ENCODE measurements around the gene NOL7. TPM values are rescaled to one million over a fixed set of nuclear protein-coding genes. Genes with fewer than 3 reads are reported as not detected.

Gene NOL7
- total RNA-seq, 4 donors from 2014 or later = 62.9 to 133 (median 101) TPM

DNA sequence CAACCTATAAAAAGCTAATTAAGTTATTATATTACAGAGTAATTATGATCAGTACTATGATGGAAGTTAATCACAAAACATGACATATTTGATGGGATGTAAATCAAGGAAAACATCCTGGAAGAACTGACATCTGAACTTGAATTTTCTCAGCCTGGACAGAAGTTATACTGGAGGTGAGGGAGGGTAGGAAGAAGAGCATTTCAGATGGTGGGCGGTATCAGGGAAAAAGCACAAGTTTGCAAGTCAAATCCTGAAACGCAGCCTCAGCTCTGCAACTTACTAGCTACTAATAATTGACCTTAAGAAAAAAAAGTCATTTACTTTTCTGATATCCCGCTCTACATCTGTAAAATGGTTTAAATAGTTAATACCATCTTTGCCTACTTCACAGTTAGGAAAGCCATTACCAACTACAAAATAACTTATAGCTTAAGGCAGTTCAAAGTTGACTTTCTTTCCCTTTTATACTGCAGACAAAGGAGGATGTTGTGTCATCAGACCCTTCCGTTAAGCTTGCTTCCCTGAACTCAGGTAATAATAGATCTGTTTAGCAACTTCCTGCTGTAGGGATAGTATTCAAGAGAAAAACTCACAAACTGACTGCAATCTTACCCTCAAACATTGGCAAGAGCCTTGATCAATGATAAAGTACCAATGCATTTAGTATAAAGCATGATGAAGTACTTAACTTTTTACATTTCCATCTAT lies 21.0 kb downstream of the NOL7 start:
- intact Hi-C loops (cut with DNase I) = no loop called here
- Histone ChIP-seq H3K4me1 (no peaks in the 10 kb centered on the region), H3K9me3 (no peaks in the 10 kb centered on the region), H3K4me3 (replicated peaks in 1 of 3) (no peak overlapping the region), H3K27ac (no peak overlapping the region), H3K27me3 (no peaks in the 10 kb centered on the region), H3K36me3 (peaks cover 8 to 12% of the 10 kb centered on the region in 2 donors)
- DNase-seq = no peak
- 79 to 82% methylated on average over 4 of the region's 4 CpGs for WGBS, 2 donors
- TF ChIP-seq POLR2A (IDR thresholded peaks at IDR 0.05) = no peak

DNA sequence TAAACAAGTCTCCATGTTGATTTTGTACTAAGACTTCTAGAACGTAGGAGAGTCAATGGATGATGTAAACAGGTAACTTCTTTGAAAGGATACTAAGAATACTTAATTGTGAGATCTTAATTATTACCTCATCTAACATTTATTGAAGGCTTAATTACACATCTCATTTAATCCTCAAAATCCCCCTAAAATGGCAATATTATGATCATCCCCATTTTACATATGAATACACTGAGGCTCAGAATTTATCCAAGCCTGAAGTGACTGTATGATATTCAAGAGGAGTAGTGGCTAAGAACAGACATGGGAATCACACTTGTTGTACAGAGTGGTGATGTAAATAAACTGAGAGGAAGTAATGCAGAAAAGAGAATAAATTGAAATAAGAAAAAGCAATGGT lies 22.9 kb downstream of the NOL7 start:
- Histone ChIP-seq H3K4me3 (replicated peaks in 1 of 3) (no peak overlapping the region), H3K4me1 (no peaks in the 10 kb centered on the region), H3K27ac (no peak overlapping the region), H3K9me3 (no peaks in the 10 kb centered on the region), H3K36me3 (peaks cover 8 to 12% of the 10 kb centered on the region in 2 donors), H3K27me3 (no peaks in the 10 kb centered on the region)
- intact Hi-C loops (cut with DNase I) = no loop called here
- WGBS, 2 donors = 92 to 100% methylated on average over 1 of the region's 1 CpG
- DNase-seq = no peak
- no peak for TF ChIP-seq POLR2A (IDR thresholded peaks at IDR 0.05)
- TF ChIP-seq, protein P1, sequence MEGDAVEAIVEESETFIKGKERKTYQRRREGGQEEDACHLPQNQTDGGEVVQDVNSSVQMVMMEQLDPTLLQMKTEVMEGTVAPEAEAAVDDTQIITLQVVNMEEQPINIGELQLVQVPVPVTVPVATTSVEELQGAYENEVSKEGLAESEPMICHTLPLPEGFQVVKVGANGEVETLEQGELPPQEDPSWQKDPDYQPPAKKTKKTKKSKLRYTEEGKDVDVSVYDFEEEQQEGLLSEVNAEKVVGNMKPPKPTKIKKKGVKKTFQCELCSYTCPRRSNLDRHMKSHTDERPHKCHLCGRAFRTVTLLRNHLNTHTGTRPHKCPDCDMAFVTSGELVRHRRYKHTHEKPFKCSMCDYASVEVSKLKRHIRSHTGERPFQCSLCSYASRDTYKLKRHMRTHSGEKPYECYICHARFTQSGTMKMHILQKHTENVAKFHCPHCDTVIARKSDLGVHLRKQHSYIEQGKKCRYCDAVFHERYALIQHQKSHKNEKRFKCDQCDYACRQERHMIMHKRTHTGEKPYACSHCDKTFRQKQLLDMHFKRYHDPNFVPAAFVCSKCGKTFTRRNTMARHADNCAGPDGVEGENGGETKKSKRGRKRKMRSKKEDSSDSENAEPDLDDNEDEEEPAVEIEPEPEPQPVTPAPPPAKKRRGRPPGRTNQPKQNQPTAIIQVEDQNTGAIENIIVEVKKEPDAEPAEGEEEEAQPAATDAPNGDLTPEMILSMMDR (IDR thresholded peaks at IDR 0.05) = no peak

DNA sequence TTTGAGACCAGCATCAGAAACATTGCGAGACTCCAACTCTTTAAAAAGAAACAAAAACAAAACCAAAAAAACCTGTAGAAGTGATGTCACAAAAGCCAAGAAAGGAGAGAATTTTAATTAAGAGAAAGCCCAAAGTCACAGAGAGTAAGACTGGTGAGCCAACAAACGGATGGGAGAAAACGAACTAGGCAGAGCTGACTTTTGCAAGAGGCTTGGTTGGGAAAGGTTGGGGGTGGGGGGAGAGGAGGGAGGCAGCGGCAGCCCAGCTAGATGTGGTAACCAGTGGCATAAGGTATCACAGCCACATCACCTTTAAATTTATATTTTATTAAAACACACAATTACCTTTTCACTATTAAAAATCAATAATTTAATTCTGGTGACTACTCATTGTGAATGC lies 23.5 kb downstream of the NOL7 start:
- Histone ChIP-seq H3K4me3 (replicated peaks in 1 of 3) (no peak overlapping the region), H3K27me3 (no peaks in the 10 kb centered on the region), H3K36me3 (peaks cover 8 to 12% of the 10 kb centered on the region in 2 donors), H3K4me1 (no peaks in the 10 kb centered on the region), H3K9me3 (no peaks in the 10 kb centered on the region), H3K27ac (no peak overlapping the region)
- intact Hi-C loops (cut with DNase I) = no loop called here
- TF ChIP-seq POLR2A (IDR thresholded peaks at IDR 0.05) = no peak
- TF ChIP-seq, protein P1 (IDR thresholded peaks at IDR 0.05) = no peak
- WGBS, 2 donors = 87 to 94% methylated on average over 4 of the region's 4 CpGs
- no peak for DNase-seq

DNA sequence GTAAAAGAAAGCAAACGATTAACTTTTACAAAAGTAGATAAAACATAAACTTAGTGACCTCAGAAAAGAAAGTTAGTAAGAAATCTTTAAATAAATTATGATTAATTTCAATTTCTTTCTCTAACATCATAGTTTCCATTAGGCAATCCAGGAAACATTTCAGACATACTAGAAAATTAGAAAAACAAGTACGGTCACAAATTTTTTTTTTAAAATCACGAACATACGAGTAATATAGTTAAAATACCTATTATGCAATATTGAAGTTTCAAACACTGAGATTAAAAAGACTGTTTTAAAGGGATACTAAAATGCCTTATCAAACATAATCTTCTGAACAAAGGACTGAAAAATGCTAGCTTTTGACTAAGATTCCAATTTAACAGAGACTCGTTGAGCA lies 26.2 kb downstream of the NOL7 start:
- no peak for TF ChIP-seq POLR2A (IDR thresholded peaks at IDR 0.05)
- TF ChIP-seq, protein P1 (IDR thresholded peaks at IDR 0.05) = no peak
- whole genome bisulfite sequencing, 2 donors = 58 to 63% methylated on average over 5 of the region's 5 CpGs
- Histone ChIP-seq H3K36me3 (peaks cover 8 to 12% of the 10 kb centered on the region in 2 donors), H3K4me1 (no peaks in the 10 kb centered on the region), H3K9me3 (no peaks in the 10 kb centered on the region), H3K27me3 (no peaks in the 10 kb centered on the region), H3K27ac (no peak overlapping the region), H3K4me3 (replicated peaks in 1 of 3) (no peak overlapping the region)
- intact Hi-C loops (cut with DNase I) = no loop called here
- no peak for DNase-seq

DNA sequence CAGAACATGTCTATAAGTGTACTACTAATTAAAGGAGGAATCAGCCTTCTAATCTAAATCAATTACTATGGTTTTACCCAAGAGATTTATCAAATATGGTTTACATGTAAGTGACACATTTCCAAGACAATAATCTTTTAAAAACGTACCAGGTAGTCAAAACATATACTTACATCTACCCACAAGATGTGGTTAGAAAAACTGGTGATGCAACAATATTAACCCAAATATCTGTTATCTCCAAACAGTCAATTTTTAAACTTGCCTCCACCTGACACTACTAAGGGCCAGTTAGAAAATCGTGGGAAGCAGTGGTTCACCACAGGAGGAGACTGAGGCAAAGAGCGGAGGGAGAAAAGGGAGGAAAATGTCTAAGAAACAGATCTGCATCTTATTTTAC lies 28.0 kb downstream of the NOL7 start:
- no peak for DNase-seq
- 93% methylated on average over 3 of the region's 3 CpGs for WGBS, 2 donors
- Histone ChIP-seq H3K4me1 (no peaks in the 10 kb centered on the region), H3K36me3 (peaks cover 8 to 12% of the 10 kb centered on the region in 2 donors), H3K27ac (no peak overlapping the region), H3K4me3 (replicated peaks in 1 of 3) (no peak overlapping the region), H3K9me3 (no peaks in the 10 kb centered on the region), H3K27me3 (no peaks in the 10 kb centered on the region)
- TF ChIP-seq, protein P1 (IDR thresholded peaks at IDR 0.05) = no peak
- intact Hi-C loops (cut with DNase I) = no loop called here
